Stimulated activated CD4-positive, alpha-beta T cell treated with anti-CD3 and anti-CD28 coated beads, TNF-alpha, amount 100 ng/mL, for 24 hours (primary cell): ENCODE data around the gene INPP5A.
"Not testable (repeated sequence)": the region's sequence is repeated elsewhere in the genome, so short reads cannot be mapped to it uniquely, and the experiment has no call there.

Experiments used
- DNase-seq, 3 experiments: peaks; one replicate each; pipeline ENCODE4 v3.0.0-alpha.2; 2020; ENCODE audit warnings: low read depth in 3 of 3

The INPP5A gene

GRCh38 chr10:132658546-132659205, 121.1 kb downstream of the INPP5A start:
- no peak for DNase-seq

GRCh38 chr10:132659206-132660091, 121.9 kb downstream of the INPP5A start:
- no peak for DNase-seq

- no peak for DNase-seq
These were observed 122.8 kb downstream of the INPP5A start for GRCh38 chr10:132660385-132660784.

- no peak for DNase-seq
These were observed 124.8 kb downstream of the INPP5A start for GRCh38 chr10:132662186-132662920.

GRCh38 chr10:132663666-132664365, 126.2 kb downstream of the INPP5A start:
- DNase-seq, result no peak

- DNase-seq, result no peak
These were observed 126.8 kb downstream of the INPP5A start for GRCh38 chr10:132664407-132664806.

GRCh38 chr10:132664883-132665282, 127.3 kb downstream of the INPP5A start:
- DNase-seq, result no peak

- DNase-seq, result peak in 1 of 3 experiments; percentile 33
These were observed 128.5 kb downstream of the INPP5A start for GRCh38 chr10:132665946-132666704.

GRCh38 chr10:132666705-132667341, 129.2 kb downstream of the INPP5A start:
- no peak for DNase-seq

- no peak for DNase-seq
These were observed 129.9 kb downstream of the INPP5A start for GRCh38 chr10:132667342-132668047.

- no peak for DNase-seq
These were observed 130.4 kb downstream of the INPP5A start for GRCh38 chr10:132668048-132668394.

GRCh38 chr10:132669208-132669861, 131.7 kb downstream of the INPP5A start:
- DNase-seq, result no peak

- no peak for DNase-seq
These were observed 133.1 kb downstream of the INPP5A start for GRCh38 chr10:132670546-132671227.

- DNase-seq, result no peak
These were observed 133.9 kb downstream of the INPP5A start for GRCh38 chr10:132671228-132672154.

GRCh38 chr10:132673746-132674145, 136.2 kb downstream of the INPP5A start:
- not testable (repeated sequence) for DNase-seq

- DNase-seq, result no peak
These were observed 136.7 kb downstream of the INPP5A start for GRCh38 chr10:132674311-132674710.

- DNase-seq, result no peak
These were observed 137.6 kb downstream of the INPP5A start for GRCh38 chr10:132675031-132675740.
